H1 (cell line): ENCODE data around the gene RAB40B. TPM values are rescaled to one million over a fixed set of nuclear protein-coding genes. Genes with fewer than 3 reads are reported as not detected.

Source experiments
- CBX5 ChIP-seq: fragments of 300-800, 300-1000 bp; sonication (generic); IDR thresholded peaks from 2 replicates; pipeline ENCODE4 v1.7.1; 2016; ENCODE audit warnings: antibody characterized with exemption, low read length, low read depth
- CTCF ChIP-seq, 3 experiments: IDR thresholded peaks; 1 replicate in 2 of 3; 2 replicates in 1 of 3; pipeline versions ENCODE4 v1.5.1 to v1.6.1; 2011; ENCODE audit warnings: low read length in 3 of 3, mild to moderate bottlenecking in 3 of 3, inconsistent platforms in 2 of 3, low read depth in 1 of 3, moderate library complexity in 1 of 3; ENCODE audit not compliant: insufficient read depth in 1 of 3; ENCODE audit errors: control extremely low read depth in 1 of 3
- EGR1 ChIP-seq: IDR thresholded peaks from 2 replicates; pipeline ENCODE4 v1.6.1; 2011; ENCODE audit warnings: low read depth, low read length, borderline replicate concordance
- GTF2F1 ChIP-seq: IDR thresholded peaks from 2 replicates; pipeline ENCODE4 v1.6.1; 2012; ENCODE audit warnings: low read depth, low read length, improper control_type of control experiment, borderline replicate concordance
- MAX ChIP-seq: IDR thresholded peaks from 2 replicates; pipeline ENCODE4 v1.6.1; 2012; ENCODE audit warnings: inconsistent platforms
- RFX5 ChIP-seq: IDR thresholded peaks from 2 replicates; pipeline ENCODE4 v1.6.1; 2011; ENCODE audit warnings: low read depth, low read length, improper control_type of control experiment, borderline replicate concordance
- RXRA ChIP-seq: IDR thresholded peaks from 2 replicates; pipeline ENCODE4 v1.6.1; 2011; ENCODE audit warnings: low read depth, mild to moderate bottlenecking, low read length, moderate library complexity; ENCODE audit not compliant: insufficient read depth
- SP4 ChIP-seq: IDR thresholded peaks from 2 replicates; pipeline ENCODE4 v1.6.1; 2012; ENCODE audit warnings: low read length, inconsistent platforms
- TAF1 ChIP-seq: IDR thresholded peaks from 2 replicates; pipeline ENCODE4 v1.6.1; 2011; ENCODE audit warnings: mild to moderate bottlenecking, low read depth, low read length
- USF2 ChIP-seq: IDR thresholded peaks from 2 replicates; pipeline ENCODE4 v1.6.1; 2011; ENCODE audit warnings: low read length, improper control_type of control experiment
- polyA plus RNA-seq, 7 experiments: library from polyadenylated mRNA; depleted of rRNA in 3 of 7; stranded (reverse) in 5 of 7; unstranded in 2 of 7; fragments of >200 nt in 5 of 7; fragments of 200-250 nt in 2 of 7; gene quantifications; 1 replicate in 5 of 7; 2 replicates in 1 of 7; 4 replicates in 1 of 7; pipeline versions ENCODE4 v1.2.1 to v1.2.3, GENCODE V29; 2011 to 2013; ENCODE audit warnings: missing spikeins in 2 of 7, mixed read lengths in 2 of 7
- total RNA-seq: library from RNA; stranded (reverse); fragmentation: NEBNext Ultra II Directional; extraction: Animal tissue kit (Norgen Biotek cat#: 25700); gene quantifications from 2 replicates; pipeline ENCODE4 v1.2.1, GENCODE V29; 2021

RAB40B gene
- total and polyA plus RNA-seq, 2 of the 8 experiments (the other 6 are each of a cell fraction or from before 2014, with no cell fraction given): 3.1 to 4.6 TPM

- TF ChIP-seq CTCF (IDR thresholded peaks at IDR 0.05; ENCODE audit: control extremely low read depth in 1 of 3, insufficient read depth in 1 of 3, low read depth in 1 of 3, low read length in 3 of 3) (no peak), RFX5 (no peak), GTF2F1 (no peak), USF2 (no peak), EGR1 (no peak), CBX5 (no peak), SP4 (no peak), RXRA (no peak), MAX (no peak), TAF1 (no peak)
Observed at GRCh38 chr17:82623707-82624106, 74.8 kb downstream of the RAB40B start (continued).
